ENCODE data around the gene SPTAN1.
"Not testable (repeated sequence)": the region's sequence is repeated elsewhere in the genome, so short reads cannot be mapped to it uniquely, and the experiment has no call there.

Gene SPTAN1

DNA sequence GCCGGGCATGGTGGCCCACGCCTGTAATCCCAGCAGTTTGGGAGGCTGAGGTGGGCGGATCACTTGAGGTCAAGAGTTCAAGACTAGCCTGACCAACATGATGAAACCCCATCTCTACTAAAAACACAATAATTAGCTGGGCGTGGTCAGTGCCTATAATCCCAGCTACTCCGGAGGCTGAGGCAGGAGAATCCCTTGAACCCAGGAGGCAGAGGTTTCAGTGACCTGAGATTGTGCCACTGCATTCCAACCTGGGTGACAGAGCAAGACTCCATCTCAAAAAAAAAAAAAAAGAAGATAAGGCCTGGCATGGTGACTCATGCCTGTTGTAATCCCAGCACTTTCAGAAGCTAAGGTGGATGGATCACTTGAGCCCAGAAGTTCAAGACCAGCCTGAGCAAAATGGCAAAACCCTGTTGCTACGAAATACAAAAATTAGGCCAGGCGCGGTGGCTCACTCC is 114.1 kb downstream of the SPTAN1 start:
- not testable (repeated sequence) for DNase-seq (ENCODE audit: low read depth in 2 of 2)

DNA sequence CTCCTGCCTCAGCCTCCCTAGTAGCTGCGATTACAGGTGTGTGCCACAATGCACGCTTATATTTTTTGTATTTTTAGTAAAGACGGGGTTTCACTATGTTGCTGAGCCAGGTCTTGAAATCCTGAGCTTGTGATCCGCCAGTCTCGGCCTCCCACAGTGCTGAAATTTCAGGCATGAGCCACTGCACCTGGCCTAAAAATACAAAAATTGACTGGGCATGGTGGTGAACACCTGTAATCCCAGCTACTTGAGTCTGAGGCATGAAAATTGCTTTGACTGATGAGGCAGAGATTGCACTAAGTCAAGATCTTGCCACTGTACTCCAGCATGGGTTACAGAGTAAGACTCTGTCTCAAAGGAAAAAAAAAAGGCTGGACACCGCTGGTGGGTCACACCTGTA is 117.4 kb downstream of the SPTAN1 start:
- DNase-seq (ENCODE audit: low read depth in 2 of 2), result no peak

DNA sequence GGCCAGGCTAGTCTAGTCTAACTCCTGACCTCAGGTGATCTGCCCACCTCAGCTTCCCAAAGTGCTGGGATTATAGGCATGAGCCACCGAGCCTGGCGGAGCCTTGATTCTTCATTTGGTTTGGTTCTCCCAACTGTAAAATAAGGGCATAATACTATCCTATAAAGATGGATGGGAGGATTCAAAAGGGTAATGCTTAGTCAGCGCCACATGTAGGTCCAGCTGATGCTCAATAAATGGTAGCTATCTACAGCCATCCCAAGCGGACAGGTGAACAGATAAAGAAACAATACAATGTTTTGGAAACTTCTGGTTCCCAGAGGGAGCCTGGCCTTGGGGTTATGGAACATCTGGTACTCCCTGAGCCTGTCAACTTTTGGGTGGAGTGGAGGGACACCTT is 123.0 kb downstream of the SPTAN1 start:
- no peak for DNase-seq (ENCODE audit: low read depth in 2 of 2)

DNA sequence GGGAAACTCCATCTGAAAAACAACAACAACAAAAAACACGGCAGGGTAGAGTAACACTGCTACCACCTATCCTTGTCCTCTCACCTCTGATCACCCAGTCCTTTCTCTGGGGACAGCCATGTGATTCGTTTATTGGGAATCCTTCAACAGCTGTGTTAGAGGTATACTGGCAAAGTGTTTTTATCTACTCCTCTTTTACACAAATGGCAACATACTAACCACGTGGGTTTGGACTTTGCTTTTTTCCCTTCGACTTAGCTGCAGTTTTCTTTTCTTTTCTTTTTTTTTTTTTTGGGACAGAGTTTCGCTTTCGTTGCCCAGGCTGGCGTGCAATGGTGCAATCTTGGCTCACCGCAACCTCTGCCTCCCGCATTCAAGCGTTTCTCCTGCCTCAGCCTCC is 125.4 kb downstream of the SPTAN1 start:
- no peak for DNase-seq (ENCODE audit: low read depth in 2 of 2)
